Endodermal cell (in vitro differentiated cells): ENCODE data around the gene THSD4. TPM values are rescaled to one million over a fixed set of nuclear protein-coding genes. Genes with fewer than 3 reads are reported as not detected.

Source experiments
- DNase-seq: peaks from one replicate; pipeline ENCODE4 v3.0.0-alpha.2; 2017
- H3K27ac ChIP-seq: 2 replicates; pipeline ENCODE4 v1.5.1; 2013; ENCODE audit warnings: mild to moderate bottlenecking, low read depth, low read length, moderate library complexity
- H3K27me3 ChIP-seq: 2 replicates; pipeline ENCODE4 v1.6.1; 2013; ENCODE audit warnings: mild to moderate bottlenecking, low read length, moderate library complexity; ENCODE audit not compliant: insufficient read depth, control insufficient read depth, poor library complexity, severe bottlenecking
- H3K36me3 ChIP-seq: 2 replicates; pipeline ENCODE4 v1.7.0; 2013; ENCODE audit warnings: mild to moderate bottlenecking, low read length, moderate library complexity; ENCODE audit not compliant: control insufficient read depth, insufficient read depth
- H3K4me1 ChIP-seq: one replicate; pipeline ENCODE4 v1.7.0; 2013; ENCODE audit warnings: low read length; ENCODE audit not compliant: control insufficient read depth, insufficient read depth
- H3K4me3 ChIP-seq: 2 replicates; pipeline ENCODE4 v1.5.1; 2013; ENCODE audit warnings: mild to moderate bottlenecking, low read length, moderate library complexity
- H3K9ac ChIP-seq: 2 replicates; pipeline ENCODE4 v1.6.1; 2013; ENCODE audit warnings: mild to moderate bottlenecking, low read length, moderate library complexity; ENCODE audit not compliant: poor library complexity, severe bottlenecking; ENCODE audit errors: extremely low read depth
- H3K9me3 ChIP-seq: 2 replicates; pipeline ENCODE4 v1.6.1; 2013; ENCODE audit warnings: mild to moderate bottlenecking, low read length, moderate library complexity; ENCODE audit not compliant: control insufficient read depth
- H3K27ac Mint-ChIP-seq: 2 replicates; pipeline ENCODE4 v1.8.0; 2020; ENCODE audit warnings: mixed read lengths
- H3K27me3 Mint-ChIP-seq: 2 replicates; pipeline ENCODE4 v1.8.0; 2021; ENCODE audit warnings: mild to moderate bottlenecking, mixed read lengths; ENCODE audit not compliant: insufficient read depth
- H3K36me3 Mint-ChIP-seq: 2 replicates; pipeline ENCODE4 v1.8.0; 2020; ENCODE audit warnings: low read depth, mixed read lengths
- H3K4me1 Mint-ChIP-seq: 2 replicates; pipeline ENCODE4 v1.8.0; 2020; ENCODE audit warnings: mixed read lengths
- H3K4me3 Mint-ChIP-seq: 2 replicates; pipeline ENCODE4 v1.8.0; 2020; ENCODE audit warnings: mild to moderate bottlenecking, moderate library complexity, mixed read lengths
- H3K9me3 Mint-ChIP-seq: 2 replicates; pipeline ENCODE4 v1.8.0; 2020; ENCODE audit warnings: mild to moderate bottlenecking, mixed read lengths
- WGBS, 2 experiments: methylation state at CpG; one replicate each; pipeline versions ENCODE4 v1.1.5 to v1.1.7; 2013; ENCODE audit warnings: missing lambda C conversion rate in 2 of 2, mixed read lengths in 1 of 2; ENCODE audit not compliant: insufficient coverage in 1 of 2, insufficient read length in 1 of 2; 5-methylcytosine and 5-hydroxymethylcytosine counted together
- total RNA-seq, 2 donors: library from RNA; stranded (reverse); fragmentation: NEBNext Ultra II Directional in 1 of 2; extraction: Animal tissue kit (Norgen Biotek cat#: 25700) in 1 of 2; gene quantifications; 2 replicates in 1 of 2; 3 replicates in 1 of 2; pipeline ENCODE4 v1.2.1, GENCODE V29; 2021
- TF ChIP-seq, protein P1 (sequence below): fragments of 200-600 bp; sonication (generic); conservative IDR thresholded peaks from 2 replicates; pipeline ENCODE4 v1.5.0; 2021; ENCODE audit warnings: antibody characterized with exemption, mild to moderate bottlenecking

The THSD4 gene
- total RNA-seq, 2 donors from 2014 or later, result 4.6 to 5.4 TPM

DNA sequence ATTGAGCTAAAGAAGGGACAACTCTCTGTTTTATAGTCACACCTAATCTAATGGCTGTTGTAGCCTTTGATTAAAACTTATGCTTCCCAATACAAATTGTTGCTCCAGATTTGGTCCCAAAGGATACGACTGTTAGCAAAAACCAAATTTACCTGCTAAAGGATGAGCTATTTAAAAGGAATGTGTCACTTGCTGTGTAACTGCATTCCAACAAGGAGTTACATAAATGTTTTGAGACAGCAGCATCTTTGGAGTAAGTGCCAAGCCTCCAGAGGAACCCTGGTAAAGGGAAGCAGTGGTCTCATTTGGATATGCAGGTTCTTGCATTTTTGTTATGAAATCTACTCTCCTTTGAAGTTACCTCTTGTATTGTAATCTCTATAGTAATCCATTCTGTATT lies 233.3 kb downstream of the THSD4 start:
- no peak for DNase-seq
- Mint-ChIP-seq H3K4me3 (no peak overlapping the region), H3K27ac (no peak overlapping the region), H3K4me1 (no peaks in the 10 kb centered on the region), H3K36me3 (no peaks in the 10 kb centered on the region), H3K27me3 (no peaks in the 10 kb centered on the region), H3K9me3 (no peaks in the 10 kb centered on the region)
- WGBS, 2 experiments, result 44 to 71% methylated on average over 1 of the region's 1 CpG
- Histone ChIP-seq H3K9ac (no peak overlapping the region), H3K4me1 (no peaks in the 10 kb centered on the region), H3K4me3 (no peak overlapping the region), H3K9me3 (no peaks in the 10 kb centered on the region), H3K36me3 (no peaks in the 10 kb centered on the region), H3K27me3 (no peaks in the 10 kb centered on the region), H3K27ac (no peak overlapping the region)
- TF ChIP-seq, protein P1, sequence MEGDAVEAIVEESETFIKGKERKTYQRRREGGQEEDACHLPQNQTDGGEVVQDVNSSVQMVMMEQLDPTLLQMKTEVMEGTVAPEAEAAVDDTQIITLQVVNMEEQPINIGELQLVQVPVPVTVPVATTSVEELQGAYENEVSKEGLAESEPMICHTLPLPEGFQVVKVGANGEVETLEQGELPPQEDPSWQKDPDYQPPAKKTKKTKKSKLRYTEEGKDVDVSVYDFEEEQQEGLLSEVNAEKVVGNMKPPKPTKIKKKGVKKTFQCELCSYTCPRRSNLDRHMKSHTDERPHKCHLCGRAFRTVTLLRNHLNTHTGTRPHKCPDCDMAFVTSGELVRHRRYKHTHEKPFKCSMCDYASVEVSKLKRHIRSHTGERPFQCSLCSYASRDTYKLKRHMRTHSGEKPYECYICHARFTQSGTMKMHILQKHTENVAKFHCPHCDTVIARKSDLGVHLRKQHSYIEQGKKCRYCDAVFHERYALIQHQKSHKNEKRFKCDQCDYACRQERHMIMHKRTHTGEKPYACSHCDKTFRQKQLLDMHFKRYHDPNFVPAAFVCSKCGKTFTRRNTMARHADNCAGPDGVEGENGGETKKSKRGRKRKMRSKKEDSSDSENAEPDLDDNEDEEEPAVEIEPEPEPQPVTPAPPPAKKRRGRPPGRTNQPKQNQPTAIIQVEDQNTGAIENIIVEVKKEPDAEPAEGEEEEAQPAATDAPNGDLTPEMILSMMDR, result no peak

DNA sequence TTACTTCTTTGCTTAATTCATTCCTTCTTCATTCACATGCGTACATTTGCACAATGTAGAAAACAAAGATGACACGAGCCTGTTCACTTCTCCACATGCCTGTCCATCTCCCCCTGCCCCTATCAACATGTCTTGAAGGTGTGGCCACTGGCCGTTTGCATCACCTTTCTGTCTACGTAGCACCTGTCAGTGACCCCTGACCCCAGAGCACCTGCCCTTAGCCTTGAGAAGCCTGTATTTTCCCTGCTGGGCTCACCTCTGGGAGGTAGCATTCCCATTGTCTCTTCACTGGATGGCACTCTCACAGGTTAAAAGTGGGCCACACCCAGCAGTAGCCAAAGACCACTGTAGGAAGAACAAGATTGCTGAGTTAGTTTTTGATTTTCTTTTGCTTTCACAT lies 234.1 kb downstream of the THSD4 start:
- no peaks in the 10 kb centered on the region for H3K27me3 Mint-ChIP-seq
- H3K9me3 ChIP-seq, result no peaks in the 10 kb centered on the region
- no peaks in the 10 kb centered on the region for H3K36me3 ChIP-seq
- no peaks in the 10 kb centered on the region for H3K9me3 Mint-ChIP-seq
- no peaks in the 10 kb centered on the region for H3K4me1 ChIP-seq
- no peak overlapping the region for H3K27ac Mint-ChIP-seq
- no peak overlapping the region for H3K9ac ChIP-seq
- no peaks in the 10 kb centered on the region for H3K4me1 Mint-ChIP-seq
- H3K4me3 ChIP-seq, result no peak overlapping the region
- no peaks in the 10 kb centered on the region for H3K27me3 ChIP-seq
- H3K4me3 Mint-ChIP-seq, result no peak overlapping the region
- TF ChIP-seq, protein P1, result no peak
- no peak overlapping the region for H3K27ac ChIP-seq
- WGBS, 2 experiments, result 88 to 90% methylated on average over 2 to 4 of the region's 4 CpGs
- no peaks in the 10 kb centered on the region for H3K36me3 Mint-ChIP-seq
- DNase-seq, result peak; percentile 52

DNA sequence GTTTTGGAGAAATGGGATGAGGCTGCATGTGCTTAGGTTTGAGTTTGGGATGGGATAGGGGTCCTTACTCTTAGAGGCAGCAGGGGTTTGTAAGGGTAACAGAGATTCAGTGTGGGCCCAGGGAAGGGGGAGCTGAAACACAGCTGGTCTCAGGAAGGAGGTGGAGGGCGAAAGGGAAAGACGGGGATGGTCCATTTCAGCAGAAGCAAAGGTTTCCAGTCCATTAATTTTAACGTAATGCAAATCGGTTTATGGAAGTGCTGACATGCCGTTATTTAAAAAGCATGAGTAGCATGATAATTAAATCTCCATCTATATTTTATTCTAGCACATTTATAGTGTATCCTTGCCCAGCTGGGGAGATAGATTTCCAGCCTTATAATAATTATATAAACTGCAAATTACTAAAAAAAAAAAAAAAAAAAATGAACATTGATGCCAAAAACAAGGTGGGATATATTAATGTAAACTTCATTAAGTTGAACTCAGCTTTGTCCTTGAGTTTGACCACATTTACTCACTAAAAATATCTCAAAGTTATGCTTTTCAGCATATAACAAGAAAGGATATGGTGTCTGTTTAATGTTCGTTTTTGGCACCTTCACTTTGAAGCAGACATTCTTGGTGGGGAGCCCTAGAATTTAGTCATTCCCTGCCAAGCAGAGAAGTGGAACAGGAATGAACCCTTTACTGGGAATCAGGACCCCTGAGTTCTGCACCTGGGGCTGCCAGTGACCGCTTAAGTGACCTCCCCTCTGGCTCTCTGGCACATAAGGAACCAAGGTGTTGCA lies 234.7 kb downstream of the THSD4 start:
- H3K4me1 ChIP-seq, result no peaks in the 10 kb centered on the region
- H3K9me3 Mint-ChIP-seq, result no peaks in the 10 kb centered on the region
- no peaks in the 10 kb centered on the region for H3K9me3 ChIP-seq
- H3K36me3 Mint-ChIP-seq, result no peaks in the 10 kb centered on the region
- H3K4me3 ChIP-seq, result no peak overlapping the region
- no peak overlapping the region for H3K27ac ChIP-seq
- no peak overlapping the region for H3K9ac ChIP-seq
- H3K27ac Mint-ChIP-seq, result no peak overlapping the region
- H3K4me1 Mint-ChIP-seq, result no peaks in the 10 kb centered on the region
- no peak overlapping the region for H3K4me3 Mint-ChIP-seq
- no peaks in the 10 kb centered on the region for H3K36me3 ChIP-seq
- 92 to 98% methylated on average over 4 to 7 of the region's 7 CpGs for WGBS, 2 experiments
- H3K27me3 Mint-ChIP-seq, result no peaks in the 10 kb centered on the region
- no peaks in the 10 kb centered on the region for H3K27me3 ChIP-seq
- TF ChIP-seq, protein P1, result no peak
- DNase-seq, result no peak
